GM19351 (cell line): ENCODE data around the gene TM4SF4.

ENCODE experiments used
- ATAC-seq: cut with Tn5 transposase; IDR thresholded peaks from one replicate; pipeline ENCODE4 v1.9.1; 2021; ENCODE audit warnings: mild to moderate bottlenecking, moderate library complexity; ENCODE audit not compliant: unreplicated experiment

The TM4SF4 gene

DNA sequence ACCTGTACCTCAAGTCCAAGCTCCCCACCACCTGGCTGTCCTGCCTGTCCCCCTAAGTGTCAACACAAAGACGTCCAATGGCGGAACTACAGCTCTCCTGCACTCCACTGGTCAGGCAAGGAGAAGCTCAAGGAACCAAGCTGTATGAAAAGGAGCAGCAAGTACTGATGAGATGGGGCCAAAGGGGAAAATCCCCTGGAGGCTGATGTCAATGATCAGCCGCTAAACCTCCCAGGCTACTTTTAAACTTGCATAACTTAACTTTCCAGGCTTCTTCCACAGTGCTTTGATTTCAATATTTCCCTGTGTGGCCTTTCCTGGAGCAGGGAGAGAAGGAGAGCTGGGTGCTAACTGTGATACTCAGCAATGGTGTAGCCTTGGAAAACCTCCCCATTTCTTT lies 35.0 kb downstream of the TM4SF4 start:
- no peak for ATAC-seq

DNA sequence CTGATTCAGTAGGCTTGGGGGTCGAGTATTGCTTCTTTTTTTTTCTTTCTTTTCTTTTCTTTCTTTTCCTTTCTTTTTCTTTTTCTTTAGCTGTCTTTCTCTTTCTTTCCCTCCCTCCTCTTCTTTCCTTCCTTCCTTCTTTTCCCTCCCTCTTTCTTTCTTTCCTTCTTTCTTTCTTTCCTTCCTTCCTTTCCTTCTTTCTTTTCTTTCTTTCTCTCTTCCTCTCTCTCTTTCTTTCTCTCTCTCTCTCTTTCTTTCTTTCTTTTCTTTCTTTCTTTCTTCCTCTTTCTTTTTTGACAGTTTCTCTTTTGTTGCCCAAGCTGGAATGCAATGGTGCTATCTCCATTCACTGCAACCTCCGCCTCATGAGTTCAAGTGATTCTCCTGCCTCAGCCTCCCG lies 36.0 kb downstream of the TM4SF4 start:
- ATAC-seq: no peak

- ATAC-seq: no peak
Measured at GRCh38 chr3:149511040-149511626, 36.6 kb downstream of the TM4SF4 start.

DNA sequence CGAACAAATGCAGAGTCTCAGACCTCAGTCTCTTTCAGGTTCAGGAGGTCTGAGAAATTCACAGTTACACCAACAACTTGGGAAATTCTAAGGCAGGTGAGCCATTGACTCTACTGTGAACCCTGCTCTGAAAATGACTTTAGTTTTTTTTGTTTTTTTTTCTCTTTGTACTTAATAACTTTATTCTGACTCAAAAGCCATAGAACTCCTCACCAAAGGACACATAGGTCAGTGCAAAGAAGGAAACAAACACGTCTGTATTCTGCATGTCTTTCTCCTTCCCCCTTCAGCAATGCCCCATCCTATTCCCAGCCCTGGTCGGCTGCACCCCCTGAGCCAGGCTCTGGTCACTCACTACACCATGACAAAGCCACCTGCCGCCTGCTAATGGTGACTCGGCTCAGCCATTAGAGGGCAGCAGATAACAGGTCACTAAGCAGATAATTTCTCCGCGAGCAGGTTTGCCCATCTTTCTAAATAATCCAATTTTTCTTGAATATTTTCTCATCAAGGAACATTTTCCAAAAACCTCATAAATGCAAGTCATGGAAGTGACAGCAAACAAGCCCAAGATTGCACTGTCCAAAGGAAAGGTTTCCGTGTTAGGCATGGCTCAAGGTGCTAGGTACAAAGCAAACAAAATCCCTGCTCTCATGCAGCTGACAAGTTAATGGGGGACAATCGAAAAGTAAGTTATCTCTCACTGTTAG lies 37.7 kb downstream of the TM4SF4 start:
- ATAC-seq: peak; percentile 84

GRCh38 chr3:149514471-149514870 lies 40.0 kb downstream of the TM4SF4 start:
- ATAC-seq: no peak

DNA sequence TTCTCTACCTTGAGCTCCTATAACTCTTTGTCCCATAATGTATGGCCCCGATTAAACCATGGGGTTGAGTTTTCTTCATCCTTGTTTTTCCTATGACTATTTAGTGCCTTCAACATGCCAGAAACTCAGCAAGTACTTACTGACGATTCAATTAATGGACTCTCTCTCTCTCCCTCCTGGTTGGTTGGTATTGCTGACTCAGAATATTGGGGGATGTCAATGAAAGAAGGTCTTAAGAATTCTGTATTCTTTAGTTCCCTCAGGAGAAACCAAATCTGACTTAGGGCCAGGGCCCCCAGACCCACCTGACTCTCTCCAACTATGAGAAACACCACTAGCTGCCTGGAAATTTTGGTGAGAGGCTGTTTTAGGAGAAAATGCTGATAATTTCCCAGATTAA lies 40.8 kb downstream of the TM4SF4 start:
- ATAC-seq: no peak

- ATAC-seq: no peak
Measured at GRCh38 chr3:149516920-149517319, 42.4 kb downstream of the TM4SF4 start.

GRCh38 chr3:149519912-149520311 lies 45.4 kb downstream of the TM4SF4 start:
- no peak for ATAC-seq

GRCh38 chr3:149523512-149524299 lies 49.2 kb downstream of the TM4SF4 start:
- ATAC-seq: no peak

DNA sequence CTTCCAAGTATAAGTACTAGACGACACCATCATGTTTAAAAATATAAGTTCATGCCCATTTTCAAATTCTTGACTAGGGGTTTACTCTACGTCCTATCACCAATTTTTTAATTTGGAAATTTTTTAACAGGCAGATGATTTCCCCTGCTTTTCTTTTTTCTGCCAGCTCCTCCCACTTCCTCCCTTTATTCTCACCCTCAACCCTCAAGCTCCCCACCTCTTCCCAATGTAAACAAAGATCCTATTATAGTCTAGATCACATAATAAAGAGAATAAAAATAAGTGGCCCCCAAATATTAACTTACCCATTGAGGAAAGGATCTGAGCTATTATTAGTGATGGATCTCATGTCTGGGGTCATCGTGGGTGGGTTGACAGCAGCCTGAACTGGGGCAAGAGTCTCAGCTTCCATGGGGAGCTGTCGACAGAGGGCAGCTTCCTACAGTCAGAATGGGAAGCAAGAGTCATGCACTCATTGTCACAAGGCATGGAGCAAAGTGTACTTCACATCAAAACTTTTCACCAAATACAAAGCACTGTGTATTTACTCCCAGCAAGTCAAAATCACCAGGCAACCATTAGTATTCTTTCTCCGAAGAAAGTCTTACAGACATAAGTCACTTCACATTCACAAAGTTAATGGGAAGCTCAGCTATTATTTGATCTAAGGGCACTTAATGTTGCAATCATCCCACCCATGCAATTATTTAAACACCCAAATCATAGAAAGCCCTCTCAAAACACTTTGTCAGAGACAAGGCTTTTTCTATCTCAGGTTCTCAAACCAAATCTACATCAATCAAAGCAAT lies 53.2 kb downstream of the TM4SF4 start:
- ATAC-seq: no peak

- no peak for ATAC-seq
Measured at GRCh38 chr3:149528340-149528650, 53.8 kb downstream of the TM4SF4 start.

DNA sequence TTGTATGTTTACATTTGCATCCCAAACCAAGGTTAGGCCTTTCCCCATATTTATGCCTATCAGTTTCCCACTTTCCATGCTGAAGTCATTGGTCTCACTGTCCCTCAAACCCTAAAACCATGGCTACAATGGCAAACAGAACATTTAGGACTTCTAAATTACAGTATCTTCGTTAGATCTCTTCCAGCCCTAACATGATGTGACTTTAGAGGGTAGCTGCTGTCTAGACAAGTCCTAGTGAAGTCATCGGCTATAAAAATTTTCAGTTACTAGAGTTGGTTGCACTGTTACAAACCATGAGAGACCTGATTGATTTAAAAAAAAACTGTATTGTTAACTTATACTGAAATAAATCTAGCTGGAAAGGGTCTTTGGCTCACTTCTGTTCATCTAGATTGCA lies 54.6 kb downstream of the TM4SF4 start:
- ATAC-seq: no peak

DNA sequence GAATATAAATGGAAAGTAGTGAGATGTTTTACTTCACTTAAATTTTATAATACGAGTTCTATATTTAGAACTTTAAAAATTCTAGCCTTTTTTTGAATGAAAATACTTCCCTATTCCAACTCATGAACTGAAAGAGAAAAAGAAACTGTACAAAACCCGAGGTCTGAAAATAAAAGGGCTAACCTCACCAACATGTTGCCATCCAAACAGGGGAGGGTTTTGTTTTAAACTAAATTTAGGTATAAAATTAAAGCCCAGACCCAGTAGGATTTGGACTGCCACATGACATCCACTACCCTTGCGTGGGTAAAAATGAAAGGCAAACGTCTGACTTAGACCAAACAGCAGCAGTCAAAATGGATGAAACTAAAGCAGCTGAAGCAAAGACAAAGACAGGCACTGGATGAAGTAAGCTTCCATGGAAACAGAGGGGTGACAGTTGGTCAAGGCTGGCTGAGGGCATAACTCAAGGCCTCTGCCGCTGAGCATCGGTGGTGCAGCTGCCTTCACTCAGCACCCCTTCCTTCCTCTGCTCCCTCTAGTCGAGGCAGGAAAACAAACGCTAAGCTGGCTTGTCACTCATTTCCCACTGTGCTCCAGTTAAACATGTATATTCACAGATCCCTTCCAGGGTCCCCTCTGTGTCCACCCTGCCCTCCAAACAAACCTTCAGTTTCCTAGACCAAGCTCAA lies 58.1 kb downstream of the TM4SF4 start:
- ATAC-seq: no peak

GRCh38 chr3:149534082-149534481 lies 59.6 kb downstream of the TM4SF4 start:
- no peak for ATAC-seq

DNA sequence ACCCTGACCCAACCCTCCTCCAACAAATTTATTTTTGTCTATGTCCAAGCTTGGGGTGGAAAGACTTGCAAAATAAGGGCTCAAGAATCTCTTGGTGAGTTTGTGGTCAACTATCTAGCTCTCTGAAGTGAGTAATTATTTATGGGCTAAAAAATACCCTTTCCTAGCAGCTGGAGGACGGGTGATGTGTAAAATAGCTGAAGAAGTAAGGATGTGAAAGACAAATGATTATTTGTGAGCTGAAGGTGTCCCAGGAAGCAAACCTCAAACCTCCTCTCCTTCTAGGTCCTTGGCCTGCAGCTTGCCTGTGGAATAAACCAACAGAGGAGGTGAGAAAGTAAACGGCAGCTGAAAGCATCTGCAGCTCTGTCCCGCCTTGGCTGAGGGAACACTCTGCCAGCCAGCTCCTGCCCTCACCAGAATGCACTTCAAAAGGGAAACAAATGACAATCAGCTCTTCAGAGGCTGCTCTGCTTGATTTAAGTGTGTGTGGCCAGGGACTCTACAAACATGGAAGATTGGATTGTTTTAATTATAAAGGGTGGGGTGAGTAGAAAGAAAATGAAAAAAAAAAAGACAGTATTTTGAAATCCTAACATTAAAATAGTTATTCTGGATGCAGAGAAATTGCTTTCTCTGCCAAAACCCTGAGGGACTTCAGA lies 60.3 kb downstream of the TM4SF4 start:
- ATAC-seq: no peak

GRCh38 chr3:149535333-149535685 lies 60.8 kb downstream of the TM4SF4 start:
- ATAC-seq: no peak

DNA sequence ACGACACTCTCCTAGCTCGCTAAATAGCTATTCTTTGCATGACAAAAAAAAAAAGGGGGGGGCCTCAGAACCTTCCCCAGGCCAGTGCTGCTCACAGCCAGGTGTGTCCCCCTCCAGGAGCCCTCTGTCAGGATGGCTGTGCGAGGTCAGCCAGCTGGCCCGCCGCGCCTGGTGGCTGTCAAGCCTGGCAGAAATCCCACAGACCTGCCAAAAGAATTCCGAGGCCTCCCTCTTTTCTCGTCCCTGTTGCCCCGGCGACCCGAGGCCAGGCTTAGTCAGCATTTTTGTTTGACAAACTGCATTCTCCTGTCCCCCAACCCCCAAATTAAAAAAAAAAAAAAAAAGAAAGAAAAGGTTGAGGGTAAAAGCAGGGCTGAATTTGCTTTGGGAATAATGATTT lies 61.9 kb downstream of the TM4SF4 start:
- no peak for ATAC-seq

- no peak for ATAC-seq
Measured at GRCh38 chr3:149538371-149538770, 63.9 kb downstream of the TM4SF4 start.

- no peak for ATAC-seq
Measured at GRCh38 chr3:149541091-149541491, 66.6 kb downstream of the TM4SF4 start.
